ENCODE data around the gene BAG1. TPM values are rescaled to one million over a fixed set of nuclear protein-coding genes. Genes with fewer than 3 reads are reported as not detected.

The BAG1 gene
- total and polyA plus RNA-seq, 3 donors from 2014 or later: 96.6 to 203 (median 147) TPM

DNA sequence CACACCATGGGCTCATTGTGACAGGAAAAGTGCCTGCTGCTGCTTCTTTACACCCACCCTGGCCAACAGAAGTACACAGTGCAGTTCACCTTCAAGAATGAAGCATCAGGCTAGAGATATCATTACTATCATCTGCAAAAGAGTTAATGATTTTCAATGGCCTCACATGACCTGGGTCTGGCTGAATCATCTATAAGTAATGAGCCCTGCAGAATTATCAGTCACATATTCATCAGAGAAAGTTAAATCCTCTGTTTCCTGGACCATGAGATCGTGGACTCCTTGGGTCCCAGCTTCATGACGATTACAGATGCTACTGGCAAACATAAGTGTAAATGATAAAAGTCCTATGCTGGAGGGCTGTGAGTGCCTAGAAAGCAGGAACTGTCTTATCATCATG, 8.3 kb downstream of the BAG1 start:
- TF ChIP-seq POLR2A (IDR thresholded peaks at IDR 0.05): no peak
- TF ChIP-seq, protein P1, sequence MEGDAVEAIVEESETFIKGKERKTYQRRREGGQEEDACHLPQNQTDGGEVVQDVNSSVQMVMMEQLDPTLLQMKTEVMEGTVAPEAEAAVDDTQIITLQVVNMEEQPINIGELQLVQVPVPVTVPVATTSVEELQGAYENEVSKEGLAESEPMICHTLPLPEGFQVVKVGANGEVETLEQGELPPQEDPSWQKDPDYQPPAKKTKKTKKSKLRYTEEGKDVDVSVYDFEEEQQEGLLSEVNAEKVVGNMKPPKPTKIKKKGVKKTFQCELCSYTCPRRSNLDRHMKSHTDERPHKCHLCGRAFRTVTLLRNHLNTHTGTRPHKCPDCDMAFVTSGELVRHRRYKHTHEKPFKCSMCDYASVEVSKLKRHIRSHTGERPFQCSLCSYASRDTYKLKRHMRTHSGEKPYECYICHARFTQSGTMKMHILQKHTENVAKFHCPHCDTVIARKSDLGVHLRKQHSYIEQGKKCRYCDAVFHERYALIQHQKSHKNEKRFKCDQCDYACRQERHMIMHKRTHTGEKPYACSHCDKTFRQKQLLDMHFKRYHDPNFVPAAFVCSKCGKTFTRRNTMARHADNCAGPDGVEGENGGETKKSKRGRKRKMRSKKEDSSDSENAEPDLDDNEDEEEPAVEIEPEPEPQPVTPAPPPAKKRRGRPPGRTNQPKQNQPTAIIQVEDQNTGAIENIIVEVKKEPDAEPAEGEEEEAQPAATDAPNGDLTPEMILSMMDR (IDR thresholded peaks at IDR 0.05): no peak
- H3K4me3 ChIP-seq: no peak overlapping the region
- no peaks in the 10 kb centered on the region for H3K27me3 ChIP-seq
- no peaks in the 10 kb centered on the region for H3K36me3 ChIP-seq (ENCODE audit: low read depth, missing control alignments)
- 78 to 90% methylated on average over 2 of the region's 2 CpGs for WGBS, 2 donors
- DNase-seq: no peak
- no peaks in the 10 kb centered on the region for H3K4me1 ChIP-seq
- H3K9me3 ChIP-seq: no peaks in the 10 kb centered on the region
- H3K27ac ChIP-seq: no peak overlapping the region
- intact Hi-C loops (cut with DNase I; ENCODE audit: low total_unique reads): no loop called here

- Histone ChIP-seq H3K27me3 (no peaks in the 10 kb centered on the region), H3K27ac (no peak overlapping the region), H3K4me1 (no peaks in the 10 kb centered on the region), H3K36me3 (ENCODE audit: low read depth, missing control alignments) (no peaks in the 10 kb centered on the region), H3K9me3 (no peaks in the 10 kb centered on the region), H3K4me3 (no peak overlapping the region)
- WGBS, 2 donors: 85 to 91% methylated on average over 4 of the region's 4 CpGs
- no peak for DNase-seq
- TF ChIP-seq POLR2A (IDR thresholded peaks at IDR 0.05): no peak
- TF ChIP-seq, protein P1 (IDR thresholded peaks at IDR 0.05): no peak
- intact Hi-C loops (cut with DNase I; ENCODE audit: low total_unique reads): no loop called here
Observed at GRCh38 chr9:33255471-33255870, 9.0 kb downstream of the BAG1 start.

DNA sequence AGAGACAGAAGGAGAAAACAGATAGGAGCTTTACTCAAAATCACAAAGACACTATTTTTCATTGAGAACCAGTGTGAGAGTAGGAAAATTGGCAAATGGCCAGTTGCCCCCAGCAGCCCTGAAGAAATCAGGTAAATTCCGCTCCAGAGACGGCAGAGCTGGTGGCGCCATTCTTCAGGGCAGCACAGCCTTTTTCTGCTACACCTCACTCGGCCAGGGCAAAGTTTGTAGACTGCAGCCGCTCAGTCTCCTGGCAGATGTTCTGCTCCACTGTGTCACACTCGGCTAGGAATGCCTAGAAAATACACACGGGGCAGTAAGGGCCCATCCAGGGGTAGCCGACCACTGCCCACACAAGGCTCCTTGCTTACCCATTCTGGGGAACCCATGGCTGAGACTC, 9.5 kb downstream of the BAG1 start:
- no peaks in the 10 kb centered on the region for H3K4me1 ChIP-seq
- H3K36me3 ChIP-seq (ENCODE audit: low read depth, missing control alignments): no peaks in the 10 kb centered on the region
- no peak overlapping the region for H3K27ac ChIP-seq
- intact Hi-C loops (cut with DNase I; ENCODE audit: low total_unique reads): no loop called here
- TF ChIP-seq POLR2A (IDR thresholded peaks at IDR 0.05): no peak
- TF ChIP-seq, protein P1 (IDR thresholded peaks at IDR 0.05): no peak
- 91 to 93% methylated on average over 8 of the region's 8 CpGs for whole genome bisulfite sequencing, 2 donors
- no peak for DNase-seq
- no peak overlapping the region for H3K4me3 ChIP-seq
- no peaks in the 10 kb centered on the region for H3K27me3 ChIP-seq
- no peaks in the 10 kb centered on the region for H3K9me3 ChIP-seq

DNA sequence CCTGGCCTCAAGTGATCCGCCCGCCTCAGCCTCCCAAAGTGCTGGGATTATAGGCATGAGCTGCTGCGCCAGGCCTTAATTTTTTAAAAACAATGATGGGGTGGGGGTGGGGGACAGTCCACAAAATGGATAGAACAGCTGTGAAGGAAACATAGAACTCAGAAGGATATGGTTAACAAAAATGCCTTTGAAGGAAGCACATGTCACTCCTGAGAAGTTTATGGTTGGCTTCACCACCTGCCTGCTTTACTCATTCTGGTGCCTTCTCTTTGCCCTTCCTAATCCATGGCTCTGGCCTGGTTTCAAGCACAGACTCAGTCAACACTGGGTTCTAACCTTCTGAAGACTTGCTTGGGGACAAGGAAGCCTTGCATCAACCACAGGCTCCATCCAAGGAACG, 10.3 kb downstream of the BAG1 start:
- Histone ChIP-seq H3K27ac (no peak overlapping the region), H3K36me3 (ENCODE audit: low read depth, missing control alignments) (no peaks in the 10 kb centered on the region), H3K4me3 (no peak overlapping the region), H3K9me3 (no peaks in the 10 kb centered on the region), H3K4me1 (no peaks in the 10 kb centered on the region), H3K27me3 (no peaks in the 10 kb centered on the region)
- no peak for DNase-seq
- intact Hi-C loops (cut with DNase I; ENCODE audit: low total_unique reads): no loop called here
- WGBS, 2 donors: 95 to 98% methylated on average over 3 to 4 of the region's 4 CpGs
- TF ChIP-seq, protein P1 (IDR thresholded peaks at IDR 0.05): no peak
- TF ChIP-seq POLR2A (IDR thresholded peaks at IDR 0.05): no peak

DNA sequence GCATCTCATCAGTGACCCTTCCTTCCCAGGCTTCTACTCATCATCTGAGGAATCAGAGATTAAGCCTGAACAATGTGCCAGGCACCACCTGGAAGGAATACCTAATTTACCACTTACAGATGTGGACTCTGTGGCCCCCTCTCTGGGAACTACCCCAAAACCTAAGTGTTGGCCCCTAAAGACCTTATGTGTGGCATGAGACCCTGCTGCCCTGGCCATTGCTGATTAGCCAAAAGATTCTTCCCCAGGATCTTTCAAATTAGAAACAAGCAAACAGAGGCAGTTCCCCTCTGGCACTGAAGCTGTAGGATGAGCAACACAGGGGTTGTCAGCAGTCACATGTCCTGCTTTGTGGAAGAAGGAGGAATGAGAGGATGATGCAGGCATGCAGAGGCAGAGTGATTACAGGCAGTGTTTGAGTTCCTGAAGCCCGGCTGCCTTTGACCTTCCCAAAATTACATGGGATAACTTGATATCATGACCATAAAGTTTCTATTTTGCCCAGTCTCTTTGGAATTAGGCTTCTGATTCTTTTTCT, 14.0 kb downstream of the BAG1 start:
- WGBS, 2 donors: 71 to 82% methylated on average over 1 of the region's 1 CpG
- H3K27me3 ChIP-seq: no peaks in the 10 kb centered on the region
- H3K9me3 ChIP-seq: no peaks in the 10 kb centered on the region
- no peaks in the 10 kb centered on the region for H3K4me1 ChIP-seq
- no peaks in the 10 kb centered on the region for H3K36me3 ChIP-seq (ENCODE audit: low read depth, missing control alignments)
- intact Hi-C loops (cut with DNase I; ENCODE audit: low total_unique reads): no loop called here
- no peak for DNase-seq
- H3K27ac ChIP-seq: no peak overlapping the region
- TF ChIP-seq, protein P1 (IDR thresholded peaks at IDR 0.05): no peak
- no peak for TF ChIP-seq POLR2A (IDR thresholded peaks at IDR 0.05)
- H3K4me3 ChIP-seq: no peak overlapping the region
